GM23248 (cell line): ENCODE data around the gene RNFT1. TPM values are rescaled to one million over a fixed set of nuclear protein-coding genes. Genes with fewer than 3 reads are reported as not detected.
A peak's percentile ranks its signal among the peaks of the same experiment; 100 is the strongest.
"Not testable (repeated sequence)": the region's sequence is repeated elsewhere in the genome, so short reads cannot be mapped to it uniquely, and the experiment has no call there.

Experiments used
- DNase-seq: peaks from one replicate; pipeline ENCODE4 v3.0.0-alpha.2; 2015
- H2AFZ ChIP-seq: fragments of 200-600 bp; sonication (generic); 2 replicates; pipeline ENCODE4 v1.6.1; 2016; ENCODE audit warnings: antibody characterized with exemption
- H3F3A ChIP-seq: fragments of 200-600 bp; sonication (generic); 2 replicates; pipeline ENCODE4 v1.6.1; 2016; ENCODE audit warnings: mild to moderate bottlenecking, antibody characterized with exemption, mixed run types; ENCODE audit not compliant: insufficient read depth
- H3K27ac ChIP-seq: fragments of 200-600 bp; sonication (generic); 2 replicates; pipeline ENCODE4 v1.5.1; 2016; ENCODE audit warnings: mild to moderate bottlenecking
- H3K27me3 ChIP-seq: fragments of 200-600 bp; sonication (generic); replicated peaks from 2 replicates; pipeline ENCODE4 v1.6.1; 2016; ENCODE audit warnings: mild to moderate bottlenecking; ENCODE audit not compliant: insufficient read depth
- H3K36me3 ChIP-seq: fragments of 200-600 bp; sonication (generic); 2 replicates; pipeline ENCODE4 v1.6.1; 2016; ENCODE audit warnings: low read depth, mild to moderate bottlenecking
- H3K4me1 ChIP-seq: fragments of 200-600 bp; sonication (generic); 2 replicates; pipeline ENCODE4 v1.6.1; 2016; ENCODE audit warnings: mild to moderate bottlenecking; ENCODE audit not compliant: insufficient read depth
- H3K4me2 ChIP-seq: fragments of 200-600 bp; sonication (generic); one replicate; pipeline ENCODE4 v1.6.1; 2016; ENCODE audit warnings: mild to moderate bottlenecking; ENCODE audit not compliant: unreplicated experiment
- H3K4me3 ChIP-seq: fragments of 200-600 bp; sonication (generic); 2 replicates; pipeline ENCODE4 v1.5.1; 2016; ENCODE audit warnings: mild to moderate bottlenecking
- H3K79me2 ChIP-seq: fragments of 200-600 bp; sonication (generic); 2 replicates; pipeline ENCODE4 v1.6.1; 2016; ENCODE audit warnings: mild to moderate bottlenecking; ENCODE audit not compliant: insufficient read depth
- H3K9ac ChIP-seq: fragments of 200-600 bp; sonication (generic); 2 replicates; pipeline ENCODE4 v1.6.1; 2016; ENCODE audit warnings: mild to moderate bottlenecking
- H3K9me2 ChIP-seq: fragments of 200-600 bp; sonication (generic); 2 replicates; pipeline ENCODE4 v1.6.1; 2016; ENCODE audit warnings: mixed run types, mild to moderate bottlenecking, moderate library complexity; ENCODE audit not compliant: insufficient read depth
- H3K9me3 ChIP-seq: fragments of 200-600 bp; sonication (generic); one replicate; pipeline ENCODE4 v1.6.1; 2017; ENCODE audit warnings: low read depth
- H4K20me1 ChIP-seq: fragments of 200-600 bp; sonication (generic); 2 replicates; pipeline ENCODE4 v1.6.0; 2016; ENCODE audit not compliant: insufficient read depth
- EZH2 ChIP-seq: fragments of 200-600 bp; sonication (generic); IDR thresholded peaks from 2 replicates; pipeline ENCODE4 v1.6.1; 2018; ENCODE audit warnings: antibody characterized with exemption, mild to moderate bottlenecking; ENCODE audit not compliant: insufficient read depth, poor library complexity, severe bottlenecking
- EZH2phosphoT487 ChIP-seq: fragments of 200-600 bp; sonication (generic); IDR thresholded peaks from 2 replicates; pipeline ENCODE4 v1.6.1; 2018; ENCODE audit warnings: antibody characterized with exemption, moderate library complexity, mild to moderate bottlenecking, low read depth; ENCODE audit not compliant: insufficient read depth
- WGBS, 2 experiments: methylation state at CpG; one replicate each; pipeline ENCODE4 v1.1.6; 2015 to 2017; ENCODE audit warnings: low lambda C conversion rate in 2 of 2, low coverage in 1 of 2; ENCODE audit errors: missing lambda C conversion rate in 2 of 2; 5-methylcytosine and 5-hydroxymethylcytosine counted together
- in situ Hi-C: fragments of 300-500 bp; cut with MboI; formaldehyde crosslinking; loops from 2 replicates; pipeline ENCODE4 v1.15.0; 2020
- polyA plus RNA-seq: library from polyadenylated mRNA; unstranded; fragments of >200 nt; fragmentation: Nextera tagmentation; extraction: Ambion mirVana; gene quantifications from 2 replicates; pipeline ENCODE4 v1.2.1, GENCODE V29; 2016
- total RNA-seq: library from RNA; depleted of rRNA; stranded (reverse); fragments of >200 nt; shearing (Covaris generic); gene quantifications from 2 replicates; pipeline ENCODE4 v1.2.3, GENCODE V29; 2014

The RNFT1 gene
- total and polyA plus RNA-seq, 2 experiments from 2014 or later = 23.4 to 29.1 TPM

- H3K27me3 ChIP-seq, DNase-seq, H3K9ac ChIP-seq, H3K4me2 ChIP-seq, H3K4me3 ChIP-seq, H3K9me2 ChIP-seq, in situ Hi-C loops, H3K79me2 ChIP-seq, H3K9me3 ChIP-seq, H3K27ac ChIP-seq, H3K4me1 ChIP-seq, H2AFZ ChIP-seq, H4K20me1 ChIP-seq: not testable (repeated sequence)
- Histone ChIP-seq H3F3A (peaks cover 26% of the 10 kb centered on the region), H3K36me3 (peaks cover 51% of the 10 kb centered on the region)
- 86 to 95% methylated on average over 2 of the region's 2 CpGs for WGBS, 2 experiments
Measured at GRCh38 chr17:59930121-59930520, 34.4 kb downstream of the RNFT1 start.

GRCh38 chr17:59920637-59921036 lies 43.9 kb downstream of the RNFT1 start:
- H3K79me2 ChIP-seq = 0 out of 2 replicates have a peak, but pooled peaks cover 10% of the 10 kb centered on the region
- not testable (repeated sequence) for H3K4me3 ChIP-seq, H4K20me1 ChIP-seq, DNase-seq, H3K4me1 ChIP-seq, H3K9me3 ChIP-seq, H3K9me2 ChIP-seq, H2AFZ ChIP-seq, H3K27me3 ChIP-seq, H3F3A ChIP-seq, H3K27ac ChIP-seq, H3K4me2 ChIP-seq, H3K9ac ChIP-seq
- in situ Hi-C loops = loop anchor here (25.0 kb wide), 1 partner anchor 517 kb away; no protein-coding TSS in a partner anchor
- peaks cover 17% of the 10 kb centered on the region; the same call in 1 of the 2 replicates for H3K36me3 ChIP-seq
- 97 to 98% methylated on average over 5 of the region's 5 CpGs for WGBS, 2 experiments

GRCh38 chr17:59916446-59916845 lies 48.1 kb downstream of the RNFT1 start:
- in situ Hi-C loops = loop anchor here (25.0 kb wide), 1 partner anchor 521 kb away; no protein-coding TSS in a partner anchor
- Histone ChIP-seq H3K4me2 (no peak overlapping the region), H3K79me2 (0 out of 2 replicates have a peak, but pooled peaks cover 10% of the 10 kb centered on the region), H3K4me1 (no peaks in the 10 kb centered on the region), H2AFZ (no peak overlapping the region), H3K27ac (no peak overlapping the region), H3K9me2 (no peaks in the 10 kb centered on the region), H3K27me3 (no peaks in the 10 kb centered on the region), H4K20me1 (no peaks in the 10 kb centered on the region), H3K9ac (no peak overlapping the region), H3F3A (0 out of 2 replicates have a peak, but pooled peaks cover 8% of the 10 kb centered on the region), H3K9me3 (no peaks in the 10 kb centered on the region), H3K4me3 (no peak overlapping the region), H3K36me3 (peaks cover 29% of the 10 kb centered on the region; the same call in 1 of the 2 replicates)
- DNase-seq = no peak
- TF ChIP-seq EZH2 (no peak), EZH2phosphoT487 (no peak)

DNA sequence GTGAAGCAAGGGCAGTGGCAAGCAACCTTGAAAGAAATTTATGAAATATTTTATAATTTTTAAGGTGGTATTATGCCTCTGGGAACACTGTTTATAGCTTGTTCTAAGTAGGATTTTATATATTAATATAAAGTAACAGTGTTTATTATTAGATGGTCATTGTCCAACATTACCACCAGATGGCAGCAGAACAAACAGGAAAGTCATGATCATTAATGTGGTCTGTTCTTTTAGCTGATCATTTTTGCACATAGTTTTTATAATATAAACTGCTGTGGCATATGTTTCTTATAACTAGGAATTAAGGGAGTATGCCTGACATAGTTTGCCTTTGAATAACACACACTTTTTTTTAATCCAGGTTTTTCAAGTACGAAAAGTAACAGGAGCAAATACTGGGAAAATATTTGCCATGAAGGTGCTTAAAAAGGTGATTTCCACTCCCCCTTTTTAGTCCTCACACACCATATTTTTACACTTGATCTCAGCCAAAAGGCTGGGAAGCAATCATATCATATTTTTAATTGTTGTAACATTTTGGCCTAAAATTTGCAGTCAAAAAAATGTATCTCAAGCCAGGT lies 50.2 kb downstream of the RNFT1 start:
- 0 out of 2 replicates have a peak, but pooled peaks cover 8% of the 10 kb centered on the region for H3F3A ChIP-seq
- H2AFZ ChIP-seq = no peak overlapping the region
- no peak overlapping the region for H3K27ac ChIP-seq
- WGBS, 2 experiments = 50 to 56% methylated on average over 1 of the region's 1 CpG
- H4K20me1 ChIP-seq = no peaks in the 10 kb centered on the region
- peaks cover 23% of the 10 kb centered on the region for H3K79me2 ChIP-seq
- H3K36me3 ChIP-seq = peaks cover 31% of the 10 kb centered on the region; the same call in 1 of the 2 replicates
- H3K27me3 ChIP-seq = no peaks in the 10 kb centered on the region
- no peaks in the 10 kb centered on the region for H3K9me3 ChIP-seq
- in situ Hi-C loops = loop anchor here (25.0 kb wide), 1 partner anchor 523 kb away; no protein-coding TSS in a partner anchor
- H3K4me1 ChIP-seq = no peaks in the 10 kb centered on the region
- no peaks in the 10 kb centered on the region for H3K9me2 ChIP-seq
- peak; percentile 68 for DNase-seq
- H3K9ac ChIP-seq = no peak overlapping the region
- no peak overlapping the region for H3K4me3 ChIP-seq
- no peak overlapping the region for H3K4me2 ChIP-seq
- TF ChIP-seq EZH2phosphoT487 (no peak), EZH2 (no peak)

DNA sequence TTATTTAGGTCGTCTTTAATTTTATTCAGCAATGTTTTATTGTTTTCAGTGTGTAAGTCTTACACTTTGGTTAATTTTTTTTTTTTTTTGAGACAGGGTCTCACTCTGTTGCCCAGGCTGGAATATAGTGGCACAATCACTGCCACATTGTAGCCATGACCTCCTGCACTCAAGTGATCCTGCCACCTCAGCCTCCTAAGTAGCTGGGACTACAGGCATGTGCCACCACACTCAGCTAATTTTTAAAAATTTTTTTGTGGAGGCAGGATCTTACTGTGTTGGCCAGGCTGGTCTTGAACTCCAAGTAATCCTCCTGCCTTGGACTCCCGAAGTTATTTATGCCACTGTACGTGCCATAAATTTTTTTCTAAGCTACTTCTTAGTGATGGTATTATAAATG lies 57.1 kb downstream of the RNFT1 start:
- no peak for DNase-seq
- Histone ChIP-seq H3K79me2 (peaks cover 80% of the 10 kb centered on the region), H3K9me2 (no peaks in the 10 kb centered on the region), H3K9me3 (no peaks in the 10 kb centered on the region), H3K4me1 (no peaks in the 10 kb centered on the region), H3K4me2 (no peak overlapping the region), H3K36me3 (peaks cover 15% of the 10 kb centered on the region; the same call in 1 of the 2 replicates), H3K27me3 (no peaks in the 10 kb centered on the region), H3K9ac (no peak overlapping the region), H3K27ac (no peak overlapping the region), H3F3A (0 out of 2 replicates have a peak, but pooled peaks cover 2% of the 10 kb centered on the region), H3K4me3 (no peak overlapping the region), H2AFZ (no peak overlapping the region), H4K20me1 (no peaks in the 10 kb centered on the region)
- WGBS, 2 experiments = 98 to 99% methylated on average over 3 of the region's 3 CpGs
- in situ Hi-C loops = loop anchor here (25.0 kb wide), 1 partner anchor 530 kb away; no protein-coding TSS in a partner anchor
- no peak for TF ChIP-seq EZH2phosphoT487
